OCI-LY1 (cell line): ENCODE measurements around the gene RNF114.
A peak's percentile ranks its signal among the peaks of the same experiment; 100 is the strongest.

ENCODE experiments used
- H2AFZ ChIP-seq: fragments of 200-600 bp; sonication (generic), shearing (Covaris generic); 2 replicates; pipeline ENCODE4 v1.6.0; 2014; ENCODE audit warnings: antibody characterized with exemption, mild to moderate bottlenecking, low read length
- H3F3A ChIP-seq: fragments of 200-600 bp; sonication (generic), shearing (Covaris generic); 2 replicates; pipeline ENCODE4 v1.6.0; 2014; ENCODE audit warnings: mild to moderate bottlenecking, antibody characterized with exemption, low read length, moderate library complexity; ENCODE audit not compliant: insufficient read depth
- H3K27ac ChIP-seq: fragments of 200-600 bp; sonication (generic); 2 replicates; pipeline ENCODE4 v1.5.1; 2014; ENCODE audit warnings: low read length, mixed run types, mild to moderate bottlenecking, low read depth; ENCODE audit not compliant: poor library complexity, severe bottlenecking
- H3K27me3 ChIP-seq: fragments of 200-600 bp; sonication (generic); 2 replicates; pipeline ENCODE4 v1.6.0; 2014; ENCODE audit warnings: antibody characterized with exemption, mild to moderate bottlenecking, low read length, moderate library complexity; ENCODE audit not compliant: insufficient read depth
- H3K36me3 ChIP-seq: fragments of 200-600 bp; sonication (generic); 2 replicates; pipeline ENCODE4 v1.6.1; 2014; ENCODE audit warnings: mild to moderate bottlenecking, antibody characterized with exemption, low read length, moderate library complexity, mixed read lengths; ENCODE audit not compliant: insufficient read depth
- H3K4me1 ChIP-seq: fragments of 200-600 bp; sonication (generic); 2 replicates; pipeline ENCODE4 v1.5.1; 2014; ENCODE audit warnings: mild to moderate bottlenecking, low read length, moderate library complexity; ENCODE audit not compliant: insufficient read depth, severe bottlenecking
- H3K4me2 ChIP-seq: fragments of 200-600 bp; sonication (generic), shearing (Covaris generic); 2 replicates; pipeline ENCODE4 v1.6.1; 2014; ENCODE audit warnings: low read length
- H3K4me3 ChIP-seq: fragments of 200-600 bp; sonication (generic); 2 replicates; pipeline ENCODE4 v1.5.1; 2014; ENCODE audit warnings: low read length, low read depth, mild to moderate bottlenecking, mixed read lengths; ENCODE audit not compliant: poor library complexity, severe bottlenecking
- H3K79me2 ChIP-seq: fragments of 200-600 bp; shearing (Covaris generic); 2 replicates; pipeline ENCODE4 v1.6.1; 2016; ENCODE audit warnings: mixed run types, low read length, mixed read lengths; ENCODE audit not compliant: insufficient read depth
- H3K9ac ChIP-seq: fragments of 200-600 bp; sonication (generic), shearing (Covaris generic); 2 replicates; pipeline ENCODE4 v1.6.1; 2014; ENCODE audit warnings: mild to moderate bottlenecking, low read length, mixed read lengths
- H3K9me2 ChIP-seq: fragments of 200-600 bp; sonication (generic), shearing (Covaris generic); 2 replicates; pipeline ENCODE4 v1.6.1; 2014; ENCODE audit warnings: low read depth, mild to moderate bottlenecking, low read length, mixed read lengths
- H3K9me3 ChIP-seq: fragments of 200-600 bp; shearing (Covaris generic); 2 replicates; pipeline ENCODE4 v1.6.1; 2014; ENCODE audit warnings: low read length, mixed read lengths
- H4K20me1 ChIP-seq: fragments of 200-600 bp; sonication (generic), shearing (Covaris generic); 2 replicates; pipeline ENCODE4 v1.6.0; 2016; ENCODE audit warnings: mild to moderate bottlenecking, low read length; ENCODE audit not compliant: insufficient read depth
- CTCF ChIP-seq: fragments of 200-600 bp; sonication (generic), shearing (Covaris generic); IDR thresholded peaks from 2 replicates; pipeline ENCODE4 v1.5.1; 2017; ENCODE audit warnings: mild to moderate bottlenecking, antibody characterized with exemption, low read length, moderate library complexity, mixed read lengths
- EZH2 ChIP-seq: fragments of 200-600 bp; sonication (generic), shearing (Covaris generic); IDR thresholded peaks from 2 replicates; pipeline ENCODE4 v1.8.0; 2017; ENCODE audit warnings: borderline replicate concordance, mixed run types, mild to moderate bottlenecking, antibody characterized with exemption, low read length, moderate library complexity, mixed read lengths

The RNF114 gene

DNA sequence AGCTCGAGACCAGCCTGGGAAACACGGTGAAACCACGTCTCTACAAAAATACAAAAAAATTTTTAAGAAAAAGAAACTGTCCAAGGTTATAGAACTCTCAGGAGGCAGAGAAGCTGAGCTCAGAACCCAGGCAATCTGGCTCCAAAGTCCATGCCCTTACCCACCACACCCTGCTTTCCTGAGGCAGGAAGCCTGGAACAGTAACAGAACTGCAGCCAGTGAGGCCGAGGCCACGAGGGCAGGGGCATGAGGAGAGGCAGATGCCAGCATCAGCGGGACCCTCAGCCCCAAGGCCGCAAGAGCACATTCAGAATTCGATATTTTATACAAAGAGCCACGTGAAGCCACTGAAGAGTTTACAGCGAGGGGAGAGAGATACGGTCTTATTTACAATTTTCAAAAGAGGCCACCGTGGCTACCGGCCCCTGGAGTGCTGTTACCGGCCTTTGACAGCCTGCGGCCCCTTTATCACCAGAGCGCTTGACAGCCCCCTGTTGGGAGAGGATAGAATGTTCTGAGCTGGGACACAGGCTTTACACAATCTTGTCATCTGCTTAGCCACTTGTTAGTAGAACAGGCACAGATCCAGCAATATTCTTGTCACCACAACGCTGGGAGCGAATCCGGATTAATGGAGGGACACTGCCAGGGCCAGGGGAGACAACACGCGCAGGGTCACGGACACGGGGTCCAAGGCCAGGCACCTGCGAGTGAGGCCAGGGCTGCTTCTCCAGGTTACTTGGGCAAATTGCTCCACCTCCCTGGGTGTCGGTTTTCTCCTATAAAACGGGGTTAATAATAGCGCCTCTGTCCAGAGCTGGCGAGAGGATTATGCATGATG, 26.5 kb upstream of the RNF114 start:
- Histone ChIP-seq H3K4me2 (no peak overlapping the region), H4K20me1 (no peaks in the 10 kb centered on the region), H3K36me3 (peaks cover 41% of the 10 kb centered on the region), H3K4me1 (peaks cover 13% of the 10 kb centered on the region), H3K27me3 (no peaks in the 10 kb centered on the region), H3F3A (no peaks in the 10 kb centered on the region), H2AFZ (no peak overlapping the region), H3K27ac (no peak overlapping the region), H3K9ac (no peak overlapping the region), H3K4me3 (no peak overlapping the region), H3K79me2 (peaks cover 6% of the 10 kb centered on the region; the same call in 1 of the 2 replicates), H3K9me2 (no peaks in the 10 kb centered on the region), H3K9me3 (no peaks in the 10 kb centered on the region)
- TF ChIP-seq EZH2 (no peak), CTCF (peak; percentile 36)

- Histone ChIP-seq H3F3A (no peaks in the 10 kb centered on the region), H3K27me3 (no peaks in the 10 kb centered on the region), H2AFZ (no peak overlapping the region), H3K27ac (no peak overlapping the region), H3K36me3 (peaks cover 35% of the 10 kb centered on the region), H3K9ac (no peak overlapping the region), H3K4me1 (peaks cover 14% of the 10 kb centered on the region), H4K20me1 (no peaks in the 10 kb centered on the region), H3K9me3 (no peaks in the 10 kb centered on the region), H3K79me2 (peaks cover 7% of the 10 kb centered on the region; the same call in 1 of the 2 replicates), H3K9me2 (no peaks in the 10 kb centered on the region), H3K4me3 (no peak overlapping the region), H3K4me2 (no peak overlapping the region)
- TF ChIP-seq EZH2, result no peak
- TF ChIP-seq CTCF, result no peak
Observed at GRCh38 chr20:49910340-49910706, 25.9 kb upstream of the RNF114 start.

- Histone ChIP-seq H3K4me1 (peaks cover 24% of the 10 kb centered on the region), H3K4me3 (peak overlapping the region; percentile 67), H3K9me2 (no peaks in the 10 kb centered on the region), H3K27ac (no peak overlapping the region), H3K9me3 (no peaks in the 10 kb centered on the region), H3K4me2 (peak overlapping the region; percentile 77; the same call in 1 of the 2 replicates), H2AFZ (no peak overlapping the region), H4K20me1 (no peaks in the 10 kb centered on the region), H3K36me3 (peaks cover 13% of the 10 kb centered on the region; the same call in 1 of the 2 replicates), H3F3A (no peaks in the 10 kb centered on the region), H3K9ac (no peak overlapping the region), H3K27me3 (no peaks in the 10 kb centered on the region), H3K79me2 (peaks cover 7% of the 10 kb centered on the region; the same call in 1 of the 2 replicates)
- TF ChIP-seq CTCF, result no peak
- no peak for TF ChIP-seq EZH2
Observed at GRCh38 chr20:49913399-49914047, 22.7 kb upstream of the RNF114 start.
